Lower leg skin (tissue), 4 donors: ENCODE data around the gene ENPEP. TPM values are rescaled to one million over a fixed set of nuclear protein-coding genes. Genes with fewer than 3 reads are reported as not detected.
"Not testable (repeated sequence)": the region's sequence is repeated elsewhere in the genome, so short reads cannot be mapped to it uniquely, and the experiment has no call there.

Experiments
- DNase-seq, 2 donors: peaks; one replicate each; pipeline ENCODE4 v3.0.0-alpha.2; 2019; ENCODE audit warnings: low spot score in 2 of 2
- H3K4me3 ChIP-seq: fragments of 200-600 bp; sonication (generic); 2 replicates; pipeline ENCODE4 v1.5.1; 2017; ENCODE audit warnings: mild to moderate bottlenecking, low read depth; ENCODE audit not compliant: poor library complexity, severe bottlenecking
- CTCF ChIP-seq, 3 donors: fragments of 450-650 bp; IDR thresholded peaks; one replicate each; pipeline ENCODE4 v1.5.1; 2016; ENCODE audit warnings: antibody characterized with exemption in 3 of 3, mild to moderate bottlenecking in 3 of 3, moderate library complexity in 2 of 3
- POLR2A ChIP-seq, 2 donors: fragments of 450-650 bp; IDR thresholded peaks; one replicate each; pipeline ENCODE4 v1.6.1; 2016 to 2017; ENCODE audit warnings: antibody characterized with exemption in 2 of 2, mild to moderate bottlenecking in 1 of 2, moderate library complexity in 1 of 2
- WGBS, 2 donors: methylation state at CpG; one replicate each; pipeline ENCODE4 v1.1.5; 2018; 5-methylcytosine and 5-hydroxymethylcytosine counted together
- intact Hi-C: fragments of 100-400 bp; cut with DNase I; formaldehyde crosslinking; loops from one replicate; pipeline ENCODE4 v1.15.0; 2023; ENCODE audit warnings: low total_unique reads
- total RNA-seq, 4 donors: library from RNA; depleted of rRNA; stranded (reverse); fragments of >200 nt; gene quantifications; one replicate each; pipeline ENCODE4 v1.1.0, GENCODE V29; 2016

ENPEP gene
- total RNA-seq, result 1 to 10 TPM in 3 of 4 donors, under 1 TPM in 1; 0.39 to 3.1 (median 1.9) TPM

GRCh38 chr4:110475881-110476818 lies at the start of gene ENPEP:
Gene ENPEP, plus strand, starts transcription at chr4:110476155. Its CDS starts 260 bp downstream, at chr4:110476415.
- DNase-seq, result peak in 1 of 2 donors; percentile 88
- intact Hi-C loops, result no loop called here
- TF ChIP-seq CTCF (IDR thresholded peaks at IDR 0.05) (no peak), POLR2A (IDR thresholded peaks at IDR 0.05) (no peak)
- 32 to 41% methylated on average over 35 to 39 of the region's 39 CpGs for WGBS, 2 donors
- H3K4me3 ChIP-seq, result no peak within 1 kb of the TSS

DNA sequence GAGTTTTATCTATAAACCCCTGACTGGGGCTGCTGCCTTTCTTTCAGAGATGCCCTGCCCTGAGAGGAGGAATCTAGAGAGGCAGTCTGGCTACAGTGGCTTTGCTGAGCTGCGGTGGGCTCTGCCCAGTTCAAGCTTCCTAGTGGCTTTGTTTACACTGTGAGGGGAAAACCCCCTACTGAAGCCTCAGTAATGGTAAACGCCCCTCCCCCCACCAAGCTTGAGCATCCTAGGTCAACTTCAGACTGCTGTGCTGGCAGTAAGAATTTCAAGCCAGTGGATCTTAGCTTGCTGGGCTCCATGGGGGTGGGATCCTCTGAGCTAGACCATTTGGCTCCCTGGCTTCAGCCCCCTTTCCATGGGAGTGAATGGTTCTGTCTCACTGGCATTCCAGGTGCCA lies 44.1 kb upstream of the ENPEP start:
- intact Hi-C loops, H3K4me3 ChIP-seq, DNase-seq: not testable (repeated sequence)
- WGBS, 2 donors, result 63 to 73% methylated on average over 2 of the region's 2 CpGs

- 63% methylated on average over 3 of the region's 3 CpGs for WGBS, 2 donors
- intact Hi-C loops, H3K4me3 ChIP-seq, DNase-seq: not testable (repeated sequence)
Observed at GRCh38 chr4:110437292-110437691, 38.7 kb upstream of the ENPEP start.

- DNase-seq, H3K4me3 ChIP-seq, intact Hi-C loops: not testable (repeated sequence)
- 70 to 77% methylated on average over 1 of the region's 1 CpG for WGBS, 2 donors
Observed at GRCh38 chr4:110439209-110439608, 36.7 kb upstream of the ENPEP start.

- DNase-seq, result no peak
- no peak overlapping the region for H3K4me3 ChIP-seq
- WGBS, 2 donors, result 63 to 79% methylated on average over 2 of the region's 2 CpGs
- TF ChIP-seq CTCF (IDR thresholded peaks at IDR 0.05) (no peak), POLR2A (IDR thresholded peaks at IDR 0.05) (no peak)
- intact Hi-C loops, result no loop called here
Observed at GRCh38 chr4:110442309-110442708, 33.6 kb upstream of the ENPEP start.

GRCh38 chr4:110442788-110443187 lies 33.2 kb upstream of the ENPEP start:
- no peak overlapping the region for H3K4me3 ChIP-seq
- 89 to 98% methylated on average over 2 of the region's 2 CpGs for WGBS, 2 donors
- DNase-seq, result no peak
- intact Hi-C loops, result no loop called here
- no peak for TF ChIP-seq POLR2A (IDR thresholded peaks at IDR 0.05)
- TF ChIP-seq CTCF (IDR thresholded peaks at IDR 0.05), result no peak

DNA sequence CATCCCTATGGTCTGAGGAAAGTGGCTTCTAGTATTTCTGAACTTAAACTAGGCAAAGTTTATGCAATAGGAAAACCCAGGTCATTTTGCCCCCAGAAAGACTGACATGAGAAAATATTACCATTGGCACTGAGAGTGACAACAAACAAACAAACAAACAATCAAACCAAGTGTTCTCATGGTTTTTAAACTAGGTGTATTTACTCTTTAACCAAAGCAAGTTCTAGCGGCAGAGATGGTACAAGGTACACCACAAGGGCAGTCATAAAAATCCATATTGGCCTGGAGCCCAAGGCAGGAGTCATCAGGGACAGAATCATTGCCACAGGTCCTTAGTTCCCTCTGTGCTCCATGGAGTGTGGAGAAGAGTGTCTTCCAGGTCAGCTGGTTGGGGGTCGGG lies 26.0 kb upstream of the ENPEP start:
- 82 to 87% methylated on average over 2 of the region's 2 CpGs for WGBS, 2 donors
- no peak for DNase-seq
- intact Hi-C loops, result no loop called here

More for the DNA sequence above, 26.0 kb upstream of the ENPEP start:
- TF ChIP-seq CTCF (IDR thresholded peaks at IDR 0.05) (no peak), POLR2A (IDR thresholded peaks at IDR 0.05) (no peak)
- no peak overlapping the region for H3K4me3 ChIP-seq
